HepG2 (cell line): ENCODE measurements around the gene RBM34. TPM values are rescaled to one million over a fixed set of nuclear protein-coding genes. Genes with fewer than 3 reads are reported as not detected.
A peak's percentile ranks its signal among the peaks of the same experiment; 100 is the strongest.

Source experiments
- DZIP1 ChIP-seq: sonication (generic); formaldehyde crosslinking; IDR thresholded peaks from 2 replicates; pipeline ENCODE4 v1.5.0; 2020; ENCODE audit warnings: mild to moderate bottlenecking, missing genetic modification reagents
- GPN1 ChIP-seq: sonication (generic); formaldehyde crosslinking; IDR thresholded peaks from 2 replicates; pipeline ENCODE4 v1.5.1; 2020; ENCODE audit warnings: missing genetic modification reagents, borderline replicate concordance
- HNF1B ChIP-seq: sonication (generic); formaldehyde crosslinking; IDR thresholded peaks from 2 replicates; pipeline ENCODE4 v1.5.1; 2020; ENCODE audit warnings: mild to moderate bottlenecking, moderate library complexity, missing genetic modification reagents
- MYC ChIP-seq: sonication (generic); formaldehyde crosslinking; IDR thresholded peaks from 2 replicates; pipeline ENCODE4 v1.9.0; 2021; ENCODE audit warnings: missing genetic modification reagents, borderline replicate concordance
- RBFOX2 ChIP-seq: fragments of 200-400 bp; formaldehyde crosslinking; IDR thresholded peaks from 2 replicates; pipeline ENCODE4 v1.6.1; 2017; ENCODE audit warnings: low read depth, mild to moderate bottlenecking, low read length
- RBM22 ChIP-seq: fragments of 200-400 bp; formaldehyde crosslinking; optimal IDR thresholded peaks from 2 replicates; pipeline ENCODE3; 2017; ENCODE audit warnings: mild to moderate bottlenecking, low read length, moderate library complexity
- SIX1 ChIP-seq: sonication (generic); formaldehyde crosslinking; IDR thresholded peaks from 2 replicates; pipeline ENCODE4 v1.4.0; 2020; ENCODE audit warnings: missing genetic modification reagents, borderline replicate concordance
- ZBTB44 ChIP-seq: sonication (generic); formaldehyde crosslinking; IDR thresholded peaks from 2 replicates; pipeline ENCODE4 v1.4.0; 2020; ENCODE audit warnings: missing genetic modification reagents
- ZNF274 ChIP-seq: sonication (generic); formaldehyde crosslinking; IDR thresholded peaks from 2 replicates; pipeline ENCODE4 v1.5.1; 2020; ENCODE audit warnings: mild to moderate bottlenecking, missing genetic modification reagents
- ZNF550 ChIP-seq: sonication (generic); formaldehyde crosslinking; IDR thresholded peaks from 2 replicates; pipeline ENCODE4 v1.4.0; 2020; ENCODE audit warnings: mild to moderate bottlenecking, missing genetic modification reagents, borderline replicate concordance
- ZNF552 ChIP-seq: sonication (generic); formaldehyde crosslinking; IDR thresholded peaks from 2 replicates; pipeline ENCODE4 v1.9.0; 2022; ENCODE audit warnings: missing genetic modification reagents, mild to moderate bottlenecking, borderline replicate concordance
- ZNF7 ChIP-seq: IDR thresholded peaks from 2 replicates; pipeline ENCODE4 v1.6.1; 2016; ENCODE audit warnings: missing biosample characterization, missing genetic modification reagents
- ZNF788 ChIP-seq: sonication (generic); formaldehyde crosslinking; IDR thresholded peaks from 2 replicates; pipeline ENCODE4 v1.5.0; 2020; ENCODE audit warnings: mild to moderate bottlenecking, missing genetic modification reagents, borderline replicate concordance
- polyA plus RNA-seq, 8 experiments: library from polyadenylated mRNA; depleted of rRNA in 3 of 8; stranded (reverse) in 7 of 8; unstranded in 1 of 8; fragments of >200 nt; fragmentation: Illumina TruSeq in 4 of 8; extraction: Trizol in 4 of 8; gene quantifications; 2 replicates each; pipeline versions ENCODE4 v1.2.1 to v1.2.3, GENCODE V29; 2011 to 2016; ENCODE audit warnings: low read depth in 4 of 8, missing spikeins in 1 of 8, mixed read lengths in 1 of 8; ENCODE audit not compliant: insufficient read depth in 1 of 8
- total RNA-seq, 5 experiments: library from RNA; depleted of rRNA; stranded (reverse); fragments of >200 nt; fragmentation: Illumina TruSeq; extraction: Trizol; gene quantifications; 2 replicates each; pipeline ENCODE4 v1.2.3, GENCODE V29; 2016; ENCODE audit warnings: low read depth in 1 of 5
- TF ChIP-seq, protein P1 (sequence below): sonication (generic); formaldehyde crosslinking; IDR thresholded peaks from 2 replicates; pipeline ENCODE4 v1.5.0; 2020; ENCODE audit warnings: missing genetic modification reagents, mild to moderate bottlenecking, borderline replicate concordance
- TF ChIP-seq, protein P2 (sequence below): sonication (generic); formaldehyde crosslinking; conservative IDR thresholded peaks from 2 replicates; pipeline ENCODE4 v1.4.0; 2020; ENCODE audit warnings: missing genetic modification reagents

RBM34 gene
- total and polyA plus RNA-seq, 2 of the 13 experiments (the other 11 are each of a cell fraction or from before 2014, with no cell fraction given) = 34.7 to 73.0 TPM

- TF ChIP-seq DZIP1 (CRISPR knock-in tag) (no peak), HNF1B (CRISPR knock-in tag) (no peak), MYC (CRISPR knock-in tag) (peak; percentile 14; the same call in 1 of the 2 replicates), ZNF274 (CRISPR knock-in tag) (no peak), ZNF552 (no peak), GPN1 (CRISPR knock-in tag) (no peak), RBFOX2 (no peak), RBM22 (no peak), ZNF7 (CRISPR knock-in tag) (no peak), SIX1 (CRISPR knock-in tag) (no peak), ZBTB44 (CRISPR knock-in tag) (no peak), ZNF788 (CRISPR knock-in tag) (0 out of 2 replicates have a peak, but pooled peaks have one; percentile 20), ZNF550 (CRISPR knock-in tag) (no peak)
- TF ChIP-seq, protein P1, sequence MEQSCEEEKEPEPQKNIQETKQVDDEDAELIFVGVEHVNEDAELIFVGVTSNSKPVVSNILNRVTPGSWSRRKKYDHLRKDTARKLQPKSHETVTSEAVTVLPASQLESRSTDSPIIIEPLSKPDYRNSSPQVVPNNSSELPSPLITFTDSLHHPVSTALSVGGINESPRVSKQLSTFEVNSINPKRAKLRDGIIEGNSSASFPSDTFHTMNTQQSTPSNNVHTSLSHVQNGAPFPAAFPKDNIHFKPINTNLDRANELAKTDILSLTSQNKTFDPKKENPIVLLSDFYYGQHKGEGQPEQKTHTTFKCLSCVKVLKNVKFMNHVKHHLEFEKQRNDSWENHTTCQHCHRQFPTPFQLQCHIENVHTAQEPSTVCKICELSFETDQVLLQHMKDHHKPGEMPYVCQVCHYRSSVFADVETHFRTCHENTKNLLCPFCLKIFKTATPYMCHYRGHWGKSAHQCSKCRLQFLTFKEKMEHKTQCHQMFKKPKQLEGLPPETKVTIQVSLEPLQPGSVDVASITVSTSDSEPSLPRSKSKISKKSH = 0 out of 2 replicates have a peak, but pooled peaks have one; percentile 61
- TF ChIP-seq, protein P2, sequence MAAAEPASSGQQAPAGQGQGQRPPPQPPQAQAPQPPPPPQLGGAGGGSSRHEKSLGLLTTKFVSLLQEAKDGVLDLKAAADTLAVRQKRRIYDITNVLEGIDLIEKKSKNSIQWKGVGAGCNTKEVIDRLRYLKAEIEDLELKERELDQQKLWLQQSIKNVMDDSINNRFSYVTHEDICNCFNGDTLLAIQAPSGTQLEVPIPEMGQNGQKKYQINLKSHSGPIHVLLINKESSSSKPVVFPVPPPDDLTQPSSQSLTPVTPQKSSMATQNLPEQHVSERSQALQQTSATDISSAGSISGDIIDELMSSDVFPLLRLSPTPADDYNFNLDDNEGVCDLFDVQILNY = no peak
Observed at GRCh38 chr1:235093013-235093695, 67.9 kb downstream of the RBM34 start (continued).
